GM13977 (cell line): Measurements from ENCODE around the gene PRKG2.

ENCODE experiments used
- DNase-seq: peaks from one replicate; pipeline ENCODE4 v3.0.0; 2012; ENCODE audit warnings: low spot score
- CTCF ChIP-seq: IDR thresholded peaks from 2 replicates; pipeline ENCODE4 v1.5.1; 2012; ENCODE audit warnings: mild to moderate bottlenecking, control low read depth; ENCODE audit not compliant: insufficient read depth; ENCODE audit errors: extremely low read depth, missing control alignments
- in situ Hi-C: fragments of 300-500 bp; cut with MboI; formaldehyde crosslinking; loops from one replicate; pipeline ENCODE4 v1.12.0; 2022; ENCODE audit warnings: low sequenced_read_pairs, low pct_unique_long_range_greater_than_20kb, mixed read lengths, inconsistent platforms; ENCODE audit not compliant: unreplicated experiment

Gene PRKG2

GRCh38 chr4:81093720-81094401, 121.2 kb downstream of the PRKG2 start:
- no peak for TF ChIP-seq CTCF
- DNase-seq = no peak
- in situ Hi-C loops = no loop called here

GRCh38 chr4:81085979-81086378, 129.0 kb downstream of the PRKG2 start:
- DNase-seq = no peak
- TF ChIP-seq CTCF = no peak
- in situ Hi-C loops = no loop called here

GRCh38 chr4:81085291-81085690, 129.7 kb downstream of the PRKG2 start:
- no peak for TF ChIP-seq CTCF
- no peak for DNase-seq
- in situ Hi-C loops = no loop called here

GRCh38 chr4:81084634-81085033, 130.4 kb downstream of the PRKG2 start:
- in situ Hi-C loops = no loop called here
- DNase-seq = no peak

GRCh38 chr4:81084029-81084428, 131.0 kb downstream of the PRKG2 start:
- in situ Hi-C loops = no loop called here
- DNase-seq = no peak
- no peak for TF ChIP-seq CTCF

More at GRCh38 chr4:81084634-81085033, 130.4 kb downstream of the PRKG2 start:
- TF ChIP-seq CTCF = no peak

- DNase-seq = no peak
- in situ Hi-C loops = no loop called here
- no peak for TF ChIP-seq CTCF
Measured at GRCh38 chr4:81081156-81081555, 133.9 kb downstream of the PRKG2 start.
